ENCODE data around the gene WNT7A. TPM values are rescaled to one million over a fixed set of nuclear protein-coding genes. Genes with fewer than 3 reads are reported as not detected.

Gene WNT7A
- total RNA-seq, 6 donors from 2014 or later, result 1.0 to 12.2 (median 6.8) TPM

DNA sequence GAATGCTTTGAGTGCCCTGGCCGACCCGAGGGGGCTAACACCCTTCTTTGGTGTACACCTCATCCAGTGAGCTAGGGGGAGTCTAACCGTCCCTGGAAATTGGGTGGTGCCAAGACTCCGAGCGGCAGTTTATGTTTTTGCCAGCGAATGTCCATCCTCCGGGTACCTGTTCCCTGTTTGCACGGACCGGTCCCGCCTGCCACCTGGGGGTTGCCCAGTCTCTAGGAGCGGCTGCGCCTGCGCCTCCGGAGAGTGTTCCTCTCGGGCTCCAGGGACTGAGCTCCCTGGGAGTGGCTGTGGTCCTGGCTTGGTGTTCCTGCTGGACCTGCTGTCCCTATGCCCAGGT lies 913 bp upstream of the WNT7A start:
- peak in 1 of 2 donors; percentile 4 for ATAC-seq (ENCODE audit: low FRiP score in 2 of 2)
- Histone ChIP-seq H3K4me3 (peak overlapping the region in 3 of 4 donors; percentile 38 to 50 (median 47)), H3K27me3 (peaks cover 2 to 44% (median 20%) of the 10 kb centered on the region in 4 donors), H3K4me1 (peaks cover 26 to 34% (median 32%) of the 10 kb centered on the region in 4 donors), H3K36me3 (no peaks in the 10 kb centered on the region), H3K27ac (peak overlapping the region in 1 of 4 donors; percentile 32), H3K9me3 (no peaks in the 10 kb centered on the region)
- peak in 1 of 2 donors; percentile 66 for DNase-seq
- 6% methylated on average over 15 of the region's 15 CpGs; no CpG with 5 or more reads in 1 of the 2 donors for WGBS, 2 donors
- TF ChIP-seq POLR2A (IDR thresholded peaks at IDR 0.05) (no peak), EP300 (IDR thresholded peaks at IDR 0.05) (no peak)
- TF ChIP-seq, protein P1, sequence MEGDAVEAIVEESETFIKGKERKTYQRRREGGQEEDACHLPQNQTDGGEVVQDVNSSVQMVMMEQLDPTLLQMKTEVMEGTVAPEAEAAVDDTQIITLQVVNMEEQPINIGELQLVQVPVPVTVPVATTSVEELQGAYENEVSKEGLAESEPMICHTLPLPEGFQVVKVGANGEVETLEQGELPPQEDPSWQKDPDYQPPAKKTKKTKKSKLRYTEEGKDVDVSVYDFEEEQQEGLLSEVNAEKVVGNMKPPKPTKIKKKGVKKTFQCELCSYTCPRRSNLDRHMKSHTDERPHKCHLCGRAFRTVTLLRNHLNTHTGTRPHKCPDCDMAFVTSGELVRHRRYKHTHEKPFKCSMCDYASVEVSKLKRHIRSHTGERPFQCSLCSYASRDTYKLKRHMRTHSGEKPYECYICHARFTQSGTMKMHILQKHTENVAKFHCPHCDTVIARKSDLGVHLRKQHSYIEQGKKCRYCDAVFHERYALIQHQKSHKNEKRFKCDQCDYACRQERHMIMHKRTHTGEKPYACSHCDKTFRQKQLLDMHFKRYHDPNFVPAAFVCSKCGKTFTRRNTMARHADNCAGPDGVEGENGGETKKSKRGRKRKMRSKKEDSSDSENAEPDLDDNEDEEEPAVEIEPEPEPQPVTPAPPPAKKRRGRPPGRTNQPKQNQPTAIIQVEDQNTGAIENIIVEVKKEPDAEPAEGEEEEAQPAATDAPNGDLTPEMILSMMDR (IDR thresholded peaks at IDR 0.05), result peak in 2 of 6 experiments; percentile 4 to 23

DNA sequence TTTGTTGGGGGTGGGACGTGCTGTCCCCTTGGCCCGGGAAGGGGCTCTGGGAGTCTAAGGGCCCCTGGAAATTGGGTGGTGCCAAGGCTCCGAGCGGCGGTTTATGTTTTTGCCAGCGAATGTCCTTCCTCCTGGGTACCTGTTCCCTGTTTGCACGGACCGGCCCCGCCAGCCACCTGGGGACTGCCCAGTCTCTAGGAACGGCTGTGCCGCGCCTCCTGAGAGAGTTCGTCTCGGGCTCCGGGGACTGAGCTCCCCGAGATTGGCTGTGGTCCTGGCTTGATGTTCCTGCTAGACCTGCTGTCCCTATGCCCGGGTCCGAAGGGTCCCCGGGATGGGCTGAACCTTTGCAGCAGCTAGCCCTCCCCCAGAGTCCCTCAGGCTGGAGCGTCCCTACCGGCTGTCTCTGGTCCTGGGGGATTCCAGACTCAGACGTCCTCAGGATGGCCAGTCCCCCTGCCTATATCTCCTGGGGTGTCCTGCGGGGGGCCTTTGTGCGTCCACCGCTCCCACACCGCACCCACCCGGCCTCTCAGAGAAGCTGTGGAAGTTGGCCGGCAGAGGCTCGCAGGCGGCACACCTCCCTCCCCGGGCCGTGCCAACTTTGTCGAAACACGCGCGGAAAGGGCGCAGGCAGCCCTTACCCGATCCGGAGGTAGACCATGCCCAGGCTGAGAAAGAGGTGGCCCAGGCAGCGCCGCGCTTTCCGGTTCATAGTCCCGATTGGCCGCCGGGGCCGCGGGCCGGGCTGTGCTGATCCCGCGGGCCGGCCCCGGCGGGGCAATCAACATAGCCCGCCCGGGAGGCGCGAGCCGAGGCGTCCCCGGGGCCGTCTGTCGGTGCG lies 547 bp downstream of the WNT7A start:
- ATAC-seq (ENCODE audit: low FRiP score in 2 of 2) (no peak), DNase-seq (peak in 1 of 2 donors; percentile 88)
- Histone ChIP-seq H3K4me3 (peak overlapping the region in 3 of 4 donors; percentile 38 to 50 (median 47)), H3K9me3 (no peaks in the 10 kb centered on the region), H3K36me3 (no peaks in the 10 kb centered on the region), H3K27ac (peak overlapping the region in 2 of 4 donors; percentile 11 to 32), H3K4me1 (peaks cover 26 to 34% (median 32%) of the 10 kb centered on the region in 4 donors), H3K27me3 (peaks cover 2 to 44% (median 20%) of the 10 kb centered on the region in 4 donors)
- 1% methylated on average over 17 to 30 of the region's 64 CpGs for WGBS, 2 donors
- TF ChIP-seq, protein P1 (IDR thresholded peaks at IDR 0.05), result no peak

DNA sequence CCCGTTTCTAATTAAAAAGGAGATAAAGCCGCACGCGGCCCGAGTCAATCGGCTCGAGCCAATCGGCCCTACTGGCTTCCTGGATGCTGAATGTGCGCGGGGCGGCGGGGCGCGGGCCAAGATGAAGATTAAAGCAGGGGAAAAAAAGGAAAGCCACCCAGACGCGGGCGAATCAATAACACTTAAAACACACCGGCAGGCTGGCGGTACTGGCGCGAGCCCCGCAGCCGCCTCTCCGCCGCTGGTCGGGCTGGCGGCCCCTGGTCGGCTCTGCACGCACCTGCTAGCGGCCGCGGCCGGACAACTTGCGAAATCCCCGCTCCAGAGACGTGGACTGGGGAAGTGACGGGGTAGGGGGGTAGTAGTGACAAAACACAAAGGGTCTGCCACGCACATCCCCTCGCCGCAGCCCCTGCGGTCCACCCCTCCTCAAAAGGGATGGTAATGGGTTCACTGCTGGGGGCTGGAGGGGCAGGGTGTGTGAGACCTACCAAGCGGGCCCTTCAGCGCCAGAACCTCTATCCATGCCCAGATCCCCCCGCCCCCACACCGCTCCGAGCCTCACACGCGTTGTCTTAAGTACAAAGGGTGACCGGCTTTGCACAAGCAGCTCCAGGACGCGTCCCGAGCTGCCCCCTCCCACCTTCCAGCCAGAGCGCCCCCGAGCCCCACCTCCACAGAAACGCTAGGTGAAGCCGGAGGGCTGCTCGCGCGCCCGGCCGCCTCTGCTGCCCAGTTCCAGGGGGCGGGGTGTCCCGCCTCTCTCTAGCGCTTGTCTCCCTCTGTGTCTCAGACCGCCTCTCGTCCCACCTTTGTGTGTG lies 1.4 kb downstream of the WNT7A start:
- Histone ChIP-seq H3K27me3 (peaks cover 2 to 44% (median 20%) of the 10 kb centered on the region in 4 donors), H3K4me3 (peak overlapping the region in 3 of 4 donors; percentile 38 to 50 (median 47))

DNA sequence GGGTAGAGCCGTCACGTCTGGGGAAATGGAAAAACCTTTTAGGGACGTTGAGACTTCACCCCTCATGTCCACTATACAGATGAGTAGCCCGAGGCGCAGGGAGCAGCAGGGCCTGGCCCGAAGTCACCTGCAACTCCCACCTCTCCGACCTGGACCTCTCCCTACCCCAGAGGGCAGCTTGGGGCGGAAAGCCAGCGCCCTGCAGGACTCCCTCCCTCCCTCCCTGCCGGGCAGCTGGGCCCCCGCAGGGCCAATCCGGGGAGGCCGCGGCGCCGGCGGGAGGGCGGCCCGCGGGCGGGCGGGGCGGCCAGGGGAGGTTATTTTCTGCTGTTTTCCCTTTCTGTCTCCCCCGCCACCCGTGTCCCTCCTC lies 2.0 kb downstream of the WNT7A start:
- no peak for ATAC-seq (ENCODE audit: low FRiP score in 2 of 2)
- peaks cover 2 to 44% (median 20%) of the 10 kb centered on the region in 4 donors for H3K27me3 ChIP-seq
- no peak for TF ChIP-seq POLR2AphosphoS5 (IDR thresholded peaks at IDR 0.05)
- no peak for TF ChIP-seq POLR2A (IDR thresholded peaks at IDR 0.05)
- TF ChIP-seq EP300 (IDR thresholded peaks at IDR 0.05), result no peak
- TF ChIP-seq, protein P1 (IDR thresholded peaks at IDR 0.05), result no peak
- no peak for DNase-seq
- no peaks in the 10 kb centered on the region for H3K9me3 ChIP-seq
- WGBS, 2 donors, result 10 to 21% methylated on average over 9 to 21 of the region's 25 CpGs
- H3K27ac ChIP-seq, result peak overlapping the region in 1 of 4 donors; percentile 18
- H3K4me3 ChIP-seq, result peak overlapping the region in 3 of 4 donors; percentile 38 to 50 (median 47)
- no peaks in the 10 kb centered on the region for H3K36me3 ChIP-seq
- peaks cover 26 to 34% (median 32%) of the 10 kb centered on the region in 4 donors for H3K4me1 ChIP-seq

More for the DNA sequence above, 1.4 kb downstream of the WNT7A start:
- no peaks in the 10 kb centered on the region for H3K36me3 ChIP-seq
- DNase-seq (peak in 1 of 2 donors; percentile 81), ATAC-seq (ENCODE audit: low FRiP score in 2 of 2) (peak; percentile 6 to 13)
- 1 to 7% methylated on average over 3 to 66 of the region's 66 CpGs for WGBS, 2 donors
- H3K27ac ChIP-seq, result peak overlapping the region in 1 of 4 donors; percentile 18
- no peaks in the 10 kb centered on the region for H3K9me3 ChIP-seq
- peaks cover 26 to 34% (median 32%) of the 10 kb centered on the region in 4 donors for H3K4me1 ChIP-seq
- TF ChIP-seq, protein P1 (IDR thresholded peaks at IDR 0.05), result no peak
- TF ChIP-seq EP300 (IDR thresholded peaks at IDR 0.05), result no peak
- no peak for TF ChIP-seq POLR2A (IDR thresholded peaks at IDR 0.05)
- no peak for TF ChIP-seq POLR2AphosphoS5 (IDR thresholded peaks at IDR 0.05)

All from upper lobe of left lung (tissue), 6 donors.